Breast epithelium (tissue), 3 donors: ENCODE data around the gene DRC3.

Experiments used
- CTCF ChIP-seq, 3 donors: fragments of 450-650 bp; IDR thresholded peaks; one replicate each; pipeline ENCODE4 v1.5.1; 2016 to 2017; ENCODE audit warnings: antibody characterized with exemption in 3 of 3, mild to moderate bottlenecking in 3 of 3, moderate library complexity in 3 of 3
- POLR2A ChIP-seq: fragments of 450-650 bp; IDR thresholded peaks from one replicate; pipeline ENCODE4 v1.6.1; 2016; ENCODE audit warnings: antibody characterized with exemption, mild to moderate bottlenecking, moderate library complexity

GRCh38 chr17:18021372-18021771 lies 48.7 kb downstream of the DRC3 start:
- no peak for TF ChIP-seq CTCF (IDR thresholded peaks at IDR 0.05)
- TF ChIP-seq POLR2A = no peak
